ENCODE data around the gene SPRED2. TPM values are rescaled to one million over a fixed set of nuclear protein-coding genes. Genes with fewer than 3 reads are reported as not detected.
A peak's percentile ranks its signal among the peaks of the same experiment; 100 is the strongest.

The SPRED2 gene
- total and polyA plus RNA-seq, 2 experiments from 2014 or later: 19.7 to 20.3 TPM

DNA sequence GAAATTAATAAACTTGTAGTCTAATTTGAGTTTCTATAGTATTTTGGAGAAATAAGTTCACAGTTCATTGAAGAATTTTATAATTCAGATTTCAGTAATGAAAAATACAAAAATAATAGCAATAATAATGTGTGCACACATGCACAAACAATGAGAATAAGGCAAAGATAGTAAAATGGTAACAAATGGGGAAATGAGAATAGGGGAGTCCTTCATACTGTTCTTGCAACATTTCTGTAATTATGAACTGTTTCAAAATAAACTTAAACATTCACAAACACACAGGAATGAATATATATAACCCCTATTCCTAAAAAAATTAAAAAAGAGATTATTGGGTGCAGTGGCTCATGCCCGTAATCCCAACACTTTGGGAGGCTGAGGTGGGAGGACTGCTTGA lies 63.9 kb downstream of the SPRED2 start:
- Histone ChIP-seq H3F3A (ENCODE audit: insufficient read depth) (peaks cover 35% of the 10 kb centered on the region), H3K4me1 (ENCODE audit: insufficient read depth) (peaks cover 42% of the 10 kb centered on the region), H3K36me3 (ENCODE audit: low read depth) (no peaks in the 10 kb centered on the region), H3K27me3 (replicated peaks; ENCODE audit: insufficient read depth) (no peaks in the 10 kb centered on the region), H4K20me1 (ENCODE audit: insufficient read depth) (no peaks in the 10 kb centered on the region), H3K4me2 (ENCODE audit: unreplicated experiment) (peak overlapping the region; percentile 45), H3K27ac (peak overlapping the region; percentile 89; the same call in 1 of the 2 replicates), H3K4me3 (no peak overlapping the region), H3K9me3 (ENCODE audit: low read depth) (no peaks in the 10 kb centered on the region), H2AFZ (no peak overlapping the region), H3K9ac (no peak overlapping the region), H3K9me2 (ENCODE audit: insufficient read depth) (no peaks in the 10 kb centered on the region), H3K79me2 (ENCODE audit: insufficient read depth) (peaks cover 86% of the 10 kb centered on the region)
- TF ChIP-seq EZH2 (IDR thresholded peaks at IDR 0.05; ENCODE audit: insufficient read depth, poor library complexity, severe bottlenecking): no peak
- TF ChIP-seq EZH2phosphoT487 (IDR thresholded peaks at IDR 0.05; ENCODE audit: insufficient read depth, low read depth): no peak
- in situ Hi-C loops (cut with MboI): no loop called here
- 100% methylated on average over 1 of the region's 1 CpG for WGBS, 2 experiments (ENCODE audit: low coverage in 1 of 2, low lambda C conversion rate in 2 of 2, missing lambda C conversion rate in 2 of 2)
- DNase-seq: no peak

DNA sequence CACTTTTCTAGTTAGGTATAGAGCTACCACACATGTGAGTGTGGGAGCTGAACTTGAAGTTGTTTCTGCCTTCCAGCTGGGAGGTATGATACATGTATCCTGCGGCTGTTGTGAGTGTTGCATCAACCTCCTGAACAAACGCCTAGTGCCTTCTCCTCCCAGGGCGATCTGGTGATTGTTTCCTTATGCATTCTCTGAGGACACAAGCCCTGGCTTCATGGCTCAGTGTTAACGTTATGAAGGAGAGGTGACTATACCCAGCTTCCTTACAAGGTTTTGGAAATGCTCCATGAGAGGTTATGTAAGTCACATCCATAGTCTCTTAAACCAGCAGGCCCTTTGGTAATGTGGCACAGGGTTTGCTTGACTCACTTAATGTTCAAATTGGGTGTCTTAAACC lies 64.9 kb downstream of the SPRED2 start:
- DNase-seq: peak; percentile 99
- Histone ChIP-seq H3K9me3 (ENCODE audit: low read depth) (no peaks in the 10 kb centered on the region), H3K79me2 (ENCODE audit: insufficient read depth) (peaks cover 86% of the 10 kb centered on the region), H3K4me2 (ENCODE audit: unreplicated experiment) (peak overlapping the region; percentile 86), H2AFZ (no peak overlapping the region), H4K20me1 (ENCODE audit: insufficient read depth) (no peaks in the 10 kb centered on the region), H3K4me1 (ENCODE audit: insufficient read depth) (peaks cover 42% of the 10 kb centered on the region), H3K27me3 (replicated peaks; ENCODE audit: insufficient read depth) (no peaks in the 10 kb centered on the region), H3K9ac (peak overlapping the region; percentile 53), H3F3A (ENCODE audit: insufficient read depth) (peaks cover 35% of the 10 kb centered on the region), H3K36me3 (ENCODE audit: low read depth) (no peaks in the 10 kb centered on the region), H3K9me2 (ENCODE audit: insufficient read depth) (no peaks in the 10 kb centered on the region), H3K27ac (peak overlapping the region; percentile 89), H3K4me3 (no peak overlapping the region)
- in situ Hi-C loops (cut with MboI): no loop called here
- WGBS, 2 experiments (ENCODE audit: low coverage in 1 of 2, low lambda C conversion rate in 2 of 2, missing lambda C conversion rate in 2 of 2): 0 to 1% methylated on average over 4 of the region's 4 CpGs
- TF ChIP-seq EZH2 (IDR thresholded peaks at IDR 0.05; ENCODE audit: insufficient read depth, poor library complexity, severe bottlenecking): no peak
- no peak for TF ChIP-seq EZH2phosphoT487 (IDR thresholded peaks at IDR 0.05; ENCODE audit: insufficient read depth, low read depth)

- 1% methylated on average over 10 of the region's 10 CpGs for WGBS, 2 experiments (ENCODE audit: low coverage in 1 of 2, low lambda C conversion rate in 2 of 2, missing lambda C conversion rate in 2 of 2)
- Histone ChIP-seq H3K36me3 (ENCODE audit: low read depth) (no peaks in the 10 kb centered on the region), H3K79me2 (ENCODE audit: insufficient read depth) (peaks cover 86% of the 10 kb centered on the region), H2AFZ (no peak overlapping the region), H3K27me3 (replicated peaks; ENCODE audit: insufficient read depth) (no peaks in the 10 kb centered on the region), H3K4me3 (peak overlapping the region; percentile 70), H3K27ac (peak overlapping the region; percentile 89), H4K20me1 (ENCODE audit: insufficient read depth) (no peaks in the 10 kb centered on the region), H3F3A (ENCODE audit: insufficient read depth) (peaks cover 35% of the 10 kb centered on the region), H3K9me3 (ENCODE audit: low read depth) (no peaks in the 10 kb centered on the region), H3K9ac (peak overlapping the region; percentile 75), H3K4me1 (ENCODE audit: insufficient read depth) (peaks cover 47% of the 10 kb centered on the region), H3K4me2 (ENCODE audit: unreplicated experiment) (peak overlapping the region; percentile 86), H3K9me2 (ENCODE audit: insufficient read depth) (no peaks in the 10 kb centered on the region)
- no peak for TF ChIP-seq EZH2 (IDR thresholded peaks at IDR 0.05; ENCODE audit: insufficient read depth, poor library complexity, severe bottlenecking)
- no peak for TF ChIP-seq EZH2phosphoT487 (IDR thresholded peaks at IDR 0.05; ENCODE audit: insufficient read depth, low read depth)
- peak; percentile 98 for DNase-seq
- in situ Hi-C loops (cut with MboI): no loop called here
These were observed 65.7 kb downstream of the SPRED2 start for GRCh38 chr2:65366595-65367125.

GRCh38 chr2:65364986-65365733 lies 67.2 kb downstream of the SPRED2 start:
- Histone ChIP-seq H3K9me3 (ENCODE audit: low read depth) (no peaks in the 10 kb centered on the region), H3F3A (ENCODE audit: insufficient read depth) (peaks cover 47% of the 10 kb centered on the region), H3K4me1 (ENCODE audit: insufficient read depth) (peaks cover 53% of the 10 kb centered on the region), H2AFZ (no peak overlapping the region), H3K9me2 (ENCODE audit: insufficient read depth) (no peaks in the 10 kb centered on the region), H3K9ac (peak overlapping the region; percentile 75; the same call in 1 of the 2 replicates), H3K27me3 (replicated peaks; ENCODE audit: insufficient read depth) (no peaks in the 10 kb centered on the region), H3K79me2 (ENCODE audit: insufficient read depth) (peaks cover 86% of the 10 kb centered on the region), H3K4me2 (ENCODE audit: unreplicated experiment) (peak overlapping the region; percentile 86), H4K20me1 (ENCODE audit: insufficient read depth) (no peaks in the 10 kb centered on the region), H3K36me3 (ENCODE audit: low read depth) (no peaks in the 10 kb centered on the region), H3K4me3 (peak overlapping the region; percentile 70), H3K27ac (peak overlapping the region; percentile 89; the same call in 1 of the 2 replicates)
- in situ Hi-C loops (cut with MboI): no loop called here
- DNase-seq: no peak
- TF ChIP-seq EZH2 (IDR thresholded peaks at IDR 0.05; ENCODE audit: insufficient read depth, poor library complexity, severe bottlenecking): no peak
- TF ChIP-seq EZH2phosphoT487 (IDR thresholded peaks at IDR 0.05; ENCODE audit: insufficient read depth, low read depth): no peak
- 93 to 96% methylated on average over 2 of the region's 2 CpGs for WGBS, 2 experiments (ENCODE audit: low coverage in 1 of 2, low lambda C conversion rate in 2 of 2, missing lambda C conversion rate in 2 of 2)
